ENCODE measurements around the gene FFAR4. TPM values are rescaled to one million over a fixed set of nuclear protein-coding genes. Genes with fewer than 3 reads are reported as not detected.

The FFAR4 gene
- total and polyA plus RNA-seq, 4 donors, result 0.06 to 4.7 (median 1.4) TPM

GRCh38 chr10:93612311-93612710 lies 45.8 kb downstream of the FFAR4 start, which contains the start of gene PDE6C:
Gene PDE6C (plus strand): TSS chr10:93612537. CDS start chr10:93612726, 189 bp downstream.
- Histone ChIP-seq H3K27ac (ENCODE audit: low read depth in 1 of 2, low read length in 1 of 2) (no peak within 1 kb of the TSS), H3K9ac (ENCODE audit: insufficient read depth in 1 of 2, low read length in 2 of 2) (no peak within 1 kb of the TSS), H3K27me3 (ENCODE audit: control insufficient read depth in 3 of 3, insufficient read depth in 3 of 3, low read length in 2 of 3) (peaks cover 0 to 3% (median 2%) of the 10 kb centered on the region in 3 donors), H3K4me3 (no peak within 1 kb of the TSS), H3K9me3 (ENCODE audit: control insufficient read depth in 4 of 4, insufficient read depth in 3 of 4, low read length in 3 of 4) (peaks cover 0 to 4% (median 1%) of the 10 kb centered on the region in 4 donors), H3K36me3 (ENCODE audit: control insufficient read depth in 4 of 4, insufficient read depth in 4 of 4, low read length in 4 of 4) (no peaks in the 10 kb centered on the region), H3K4me1 (ENCODE audit: control insufficient read depth in 5 of 5, insufficient read depth in 5 of 5, low read length in 5 of 5) (no peaks in the 10 kb centered on the region)
- ATAC-seq (ENCODE audit: insufficient read depth, low FRiP score) (no peak), DNase-seq (no peak)
- WGBS, 2 donors, result 86 to 88% methylated on average over 6 of the region's 6 CpGs
- TF ChIP-seq CTCF (IDR thresholded peaks at IDR 0.05; ENCODE audit: control extremely low read depth, extremely low read depth), result no peak

GRCh38 chr10:93613126-93613525 lies 46.7 kb downstream of the FFAR4 start:
- WGBS, 2 donors, result 80 to 91% methylated on average over 3 of the region's 3 CpGs
- no peak for TF ChIP-seq CTCF (IDR thresholded peaks at IDR 0.05; ENCODE audit: control extremely low read depth, extremely low read depth)
- Histone ChIP-seq H3K4me1 (ENCODE audit: control insufficient read depth in 5 of 5, insufficient read depth in 5 of 5, low read length in 5 of 5) (no peaks in the 10 kb centered on the region), H3K36me3 (ENCODE audit: control insufficient read depth in 4 of 4, insufficient read depth in 4 of 4, low read length in 4 of 4) (no peaks in the 10 kb centered on the region), H3K4me3 (no peak overlapping the region), H3K27me3 (ENCODE audit: control insufficient read depth in 3 of 3, insufficient read depth in 3 of 3, low read length in 2 of 3) (peaks cover 0 to 7% (median 2%) of the 10 kb centered on the region in 3 donors), H3K27ac (ENCODE audit: low read depth in 1 of 2, low read length in 1 of 2) (no peak overlapping the region), H3K9me3 (ENCODE audit: control insufficient read depth in 4 of 4, insufficient read depth in 3 of 4, low read length in 3 of 4) (no peaks in the 10 kb centered on the region), H3K9ac (ENCODE audit: insufficient read depth in 1 of 2, low read length in 2 of 2) (no peak overlapping the region)
- DNase-seq (no peak), ATAC-seq (ENCODE audit: insufficient read depth, low FRiP score) (no peak)

GRCh38 chr10:93614101-93614825 lies 47.8 kb downstream of the FFAR4 start:
- no peak for ATAC-seq (ENCODE audit: insufficient read depth, low FRiP score)

More at GRCh38 chr10:93614101-93614825, 47.8 kb downstream of the FFAR4 start:
- no peak overlapping the region for H3K27ac ChIP-seq (ENCODE audit: low read depth in 1 of 2, low read length in 1 of 2)
- no peak overlapping the region for H3K9ac ChIP-seq (ENCODE audit: insufficient read depth in 1 of 2, low read length in 2 of 2)
- no peaks in the 10 kb centered on the region for H3K36me3 ChIP-seq (ENCODE audit: control insufficient read depth in 4 of 4, insufficient read depth in 4 of 4, low read length in 4 of 4)
- DNase-seq, result no peak
- H3K27me3 ChIP-seq (ENCODE audit: control insufficient read depth in 3 of 3, insufficient read depth in 3 of 3, low read length in 2 of 3), result peaks cover 0 to 7% (median 2%) of the 10 kb centered on the region in 3 donors
- no peaks in the 10 kb centered on the region for H3K9me3 ChIP-seq (ENCODE audit: control insufficient read depth in 4 of 4, insufficient read depth in 3 of 4, low read length in 3 of 4)
- H3K4me1 ChIP-seq (ENCODE audit: control insufficient read depth in 5 of 5, insufficient read depth in 5 of 5, low read length in 5 of 5), result no peaks in the 10 kb centered on the region
- no peak overlapping the region for H3K4me3 ChIP-seq
- WGBS, 2 donors, result 87 to 94% methylated on average over 7 of the region's 7 CpGs
- TF ChIP-seq CTCF (IDR thresholded peaks at IDR 0.05; ENCODE audit: control extremely low read depth, extremely low read depth), result no peak

Data from lung (tissue), 12 donors.